K562 (cell line): ENCODE measurements around the gene CLEC2D. TPM values are rescaled to one million over a fixed set of nuclear protein-coding genes. Genes with fewer than 3 reads are reported as not detected.
A peak's percentile ranks its signal among the peaks of the same experiment; 100 is the strongest.

ENCODE experiments used
- CBX3 ChIP-seq, 2 experiments: IDR thresholded peaks; 1 replicate in 1 of 2; 2 replicates in 1 of 2; pipeline ENCODE4 v1.6.1; 2012; ENCODE audit warnings: inconsistent platforms in 2 of 2, low read length in 2 of 2, borderline replicate concordance in 1 of 2, control low read depth in 1 of 2
- CEBPB ChIP-seq: fragments of 450-650 bp; IDR thresholded peaks from 2 replicates; pipeline ENCODE4 v1.6.1; 2016; ENCODE audit warnings: missing genetic modification characterization, missing compliant biosample characterization
- CXXC5 ChIP-seq: fragments of 250-450 bp; sonication (Bioruptor Pico); IDR thresholded peaks from 2 replicates; pipeline ENCODE4 v1.8.0; 2022; ENCODE audit warnings: inconsistent platforms, mild to moderate bottlenecking, moderate library complexity
- GATAD2B ChIP-seq: fragments of 450-650 bp; IDR thresholded peaks from 2 replicates; pipeline ENCODE4 v1.6.1; 2017; ENCODE audit warnings: mild to moderate bottlenecking, borderline replicate concordance
- NFYB ChIP-seq: IDR thresholded peaks from 2 replicates; pipeline ENCODE4 v1.6.1; 2011; ENCODE audit warnings: mild to moderate bottlenecking, moderate library complexity; ENCODE audit not compliant: insufficient read length; ENCODE audit errors: extremely low read depth
- NR2F6 ChIP-seq: fragments of 450-650 bp; formaldehyde crosslinking; IDR thresholded peaks from 2 replicates; pipeline ENCODE4 v1.4.0; 2020; ENCODE audit warnings: mild to moderate bottlenecking
- RFX7 ChIP-seq: fragments of 250-450 bp; sonication (Bioruptor Pico); IDR thresholded peaks from 2 replicates; pipeline ENCODE4 v1.5.1; 2021; ENCODE audit warnings: mild to moderate bottlenecking
- TCF7 ChIP-seq: sonication (generic); IDR thresholded peaks from 2 replicates; pipeline ENCODE4 v1.6.1; 2016; ENCODE audit warnings: antibody characterized with exemption, borderline replicate concordance
- TEAD4 ChIP-seq, 2 experiments: sonication (generic) in 1 of 2; formaldehyde crosslinking in 1 of 2; IDR thresholded peaks; 2 replicates each; pipeline versions ENCODE4 v1.6.1 to v1.8.0; 2012 to 2022; ENCODE audit warnings: borderline replicate concordance in 1 of 2, inconsistent platforms in 1 of 2, low read length in 1 of 2, mild to moderate bottlenecking in 1 of 2, missing genetic modification reagents in 1 of 2
- ZNF217 ChIP-seq: sonication (generic); formaldehyde crosslinking; IDR thresholded peaks from 2 replicates; pipeline ENCODE4 v1.8.0; 2022; ENCODE audit warnings: mild to moderate bottlenecking, missing genetic modification reagents
- polyA plus RNA-seq, 8 experiments: library from polyadenylated mRNA; depleted of rRNA in 4 of 8; stranded (reverse) in 5 of 8; unstranded in 3 of 8; fragments of >200 nt; fragmentation: Nextera tagmentation in 2 of 8; fragmentation: Illumina TruSeq in 1 of 8; extraction: Ambion mirVana in 2 of 8; extraction: Trizol in 1 of 8; gene quantifications; 2 replicates each; pipeline versions ENCODE4 v1.2.1 to v1.2.3, GENCODE V29; 2011 to 2014; ENCODE audit warnings: inconsistent platforms in 1 of 8, missing spikeins in 1 of 8
- total RNA-seq, 7 experiments: library from RNA; depleted of rRNA in 6 of 7; stranded (reverse); fragments of >200 nt in 6 of 7; fragmentation: Illumina TruSeq in 2 of 7; extraction: Trizol in 2 of 7; gene quantifications; 2 replicates each; pipeline versions ENCODE4 v1.2.1 to v1.2.3, GENCODE V29; 2011 to 2021; ENCODE audit warnings: low replicate concordance in 1 of 7
- TF ChIP-seq, protein P1 (sequence below): fragments of 450-650 bp; IDR thresholded peaks from 2 replicates; pipeline ENCODE4 v1.6.1; 2017; ENCODE audit warnings: antibody characterized with exemption, mild to moderate bottlenecking
- TF ChIP-seq, protein P2 (sequence below): fragments of 150-350 bp; conservative IDR thresholded peaks from 2 replicates; pipeline ENCODE4 v1.6.1; 2014; ENCODE audit warnings: low read length
- TF ChIP-seq, protein P3 (sequence below), 3 experiments: fragments of 200-800 bp in 1 of 3; sonication (Bioruptor generic) in 1 of 3; sonication (generic) in 1 of 3; formaldehyde crosslinking in 1 of 3; IDR thresholded peaks; 2 replicates each; pipeline versions ENCODE4 v1.6.1 to v1.8.0; 2016 to 2022; ENCODE audit warnings: mild to moderate bottlenecking in 2 of 3, missing compliant biosample characterization in 2 of 3, missing genetic modification characterization in 2 of 3, missing genetic modification reagents in 1 of 3
- TF ChIP-seq, protein P4 (sequence below): IDR thresholded peaks from 2 replicates; pipeline ENCODE4 v1.6.1; 2011; ENCODE audit warnings: borderline replicate concordance, low read depth, mild to moderate bottlenecking, moderate library complexity, low read length; ENCODE audit not compliant: insufficient read depth, poor library complexity, severe bottlenecking

The CLEC2D gene
- total and polyA plus RNA-seq, 9 of the 15 experiments (the other 6 are each of a cell fraction or from before 2014, with no cell fraction given): 1.4 to 5.0 (median 2.2) TPM

DNA sequence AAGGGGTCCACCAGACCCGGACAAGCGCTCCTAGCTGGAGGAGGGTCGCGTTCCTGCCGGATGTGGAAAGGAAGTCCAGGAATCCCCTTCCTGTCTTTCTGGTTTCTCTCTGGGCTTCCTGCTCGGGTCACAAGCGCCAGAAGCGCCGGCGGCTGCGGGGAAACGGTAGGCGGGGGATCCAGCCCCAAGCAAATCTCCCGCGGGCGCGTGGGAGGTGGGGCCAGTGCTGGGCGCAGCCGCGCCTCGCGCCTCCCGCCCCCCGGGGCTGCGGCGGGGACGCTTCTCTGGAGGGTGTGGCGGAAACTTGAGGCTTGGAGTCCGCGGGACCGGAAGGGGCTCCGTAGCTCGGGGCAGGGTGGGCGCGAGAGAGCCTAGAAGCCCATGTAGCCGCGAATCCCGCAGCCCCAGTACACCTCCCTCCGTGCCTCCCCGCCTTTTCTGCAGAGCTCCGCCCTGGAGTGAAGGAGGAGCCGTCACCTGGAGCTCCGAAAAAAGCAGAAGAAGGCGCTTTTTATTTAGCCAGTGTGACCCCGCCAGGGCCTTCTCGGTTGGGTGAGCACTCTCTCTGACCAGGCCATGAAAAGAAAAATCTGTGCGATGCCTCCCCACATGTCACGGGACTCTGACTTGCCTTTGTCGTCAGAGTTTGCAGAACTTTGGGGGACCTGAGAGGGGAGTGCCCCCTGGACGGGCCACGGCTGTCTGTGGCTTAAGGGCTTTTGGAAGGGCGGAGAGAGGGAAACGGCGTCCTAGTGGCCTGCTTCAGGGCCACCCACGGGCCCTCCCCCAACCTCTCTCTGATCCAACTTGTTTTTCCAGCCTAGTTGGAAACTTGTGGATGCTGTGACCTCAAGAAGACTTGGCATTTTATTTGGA, 21.4 kb upstream of the CLEC2D start (continued):
- TF ChIP-seq, protein P1, sequence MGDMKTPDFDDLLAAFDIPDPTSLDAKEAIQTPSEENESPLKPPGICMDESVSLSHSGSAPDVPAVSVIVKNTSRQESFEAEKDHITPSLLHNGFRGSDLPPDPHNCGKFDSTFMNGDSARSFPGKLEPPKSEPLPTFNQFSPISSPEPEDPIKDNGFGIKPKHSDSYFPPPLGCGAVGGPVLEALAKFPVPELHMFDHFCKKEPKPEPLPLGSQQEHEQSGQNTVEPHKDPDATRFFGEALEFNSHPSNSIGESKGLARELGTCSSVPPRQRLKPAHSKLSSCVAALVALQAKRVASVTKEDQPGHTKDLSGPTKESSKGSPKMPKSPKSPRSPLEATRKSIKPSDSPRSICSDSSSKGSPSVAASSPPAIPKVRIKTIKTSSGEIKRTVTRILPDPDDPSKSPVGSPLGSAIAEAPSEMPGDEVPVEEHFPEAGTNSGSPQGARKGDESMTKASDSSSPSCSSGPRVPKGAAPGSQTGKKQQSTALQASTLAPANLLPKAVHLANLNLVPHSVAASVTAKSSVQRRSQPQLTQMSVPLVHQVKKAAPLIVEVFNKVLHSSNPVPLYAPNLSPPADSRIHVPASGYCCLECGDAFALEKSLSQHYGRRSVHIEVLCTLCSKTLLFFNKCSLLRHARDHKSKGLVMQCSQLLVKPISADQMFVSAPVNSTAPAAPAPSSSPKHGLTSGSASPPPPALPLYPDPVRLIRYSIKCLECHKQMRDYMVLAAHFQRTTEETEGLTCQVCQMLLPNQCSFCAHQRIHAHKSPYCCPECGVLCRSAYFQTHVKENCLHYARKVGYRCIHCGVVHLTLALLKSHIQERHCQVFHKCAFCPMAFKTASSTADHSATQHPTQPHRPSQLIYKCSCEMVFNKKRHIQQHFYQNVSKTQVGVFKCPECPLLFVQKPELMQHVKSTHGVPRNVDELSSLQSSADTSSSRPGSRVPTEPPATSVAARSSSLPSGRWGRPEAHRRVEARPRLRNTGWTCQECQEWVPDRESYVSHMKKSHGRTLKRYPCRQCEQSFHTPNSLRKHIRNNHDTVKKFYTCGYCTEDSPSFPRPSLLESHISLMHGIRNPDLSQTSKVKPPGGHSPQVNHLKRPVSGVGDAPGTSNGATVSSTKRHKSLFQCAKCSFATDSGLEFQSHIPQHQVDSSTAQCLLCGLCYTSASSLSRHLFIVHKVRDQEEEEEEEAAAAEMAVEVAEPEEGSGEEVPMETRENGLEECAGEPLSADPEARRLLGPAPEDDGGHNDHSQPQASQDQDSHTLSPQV: 0 out of 2 replicates have a peak, but pooled peaks have one; percentile 10
- TF ChIP-seq ZNF217 (CRISPR knock-in tag) (no peak), NFYB (no peak), TEAD4 (IDR thresholded peaks at IDR 0.05; ENCODE audit: low read length) (0 out of 2 replicates have a peak, but pooled peaks have one; percentile 3), TEAD4 (CRISPR knock-in tag; IDR thresholded peaks at IDR 0.05; ENCODE audit: borderline replicate concordance) (no peak), NR2F6 (CRISPR knock-in tag) (no peak), TCF7 (no peak), RFX7 (CRISPR knock-in tag) (no peak), CBX3 (IDR thresholded peaks at IDR 0.05; ENCODE audit: borderline replicate concordance in 1 of 2, low read length in 2 of 2) (peak in 1 of 2 experiments; percentile 41; a peak in 1 of 3 replicates), CXXC5 (CRISPR knock-in tag) (peak; percentile 91), GATAD2B (peak; percentile 37; the same call in 1 of the 2 replicates), CEBPB (tag) (no peak)
- TF ChIP-seq, protein P2, sequence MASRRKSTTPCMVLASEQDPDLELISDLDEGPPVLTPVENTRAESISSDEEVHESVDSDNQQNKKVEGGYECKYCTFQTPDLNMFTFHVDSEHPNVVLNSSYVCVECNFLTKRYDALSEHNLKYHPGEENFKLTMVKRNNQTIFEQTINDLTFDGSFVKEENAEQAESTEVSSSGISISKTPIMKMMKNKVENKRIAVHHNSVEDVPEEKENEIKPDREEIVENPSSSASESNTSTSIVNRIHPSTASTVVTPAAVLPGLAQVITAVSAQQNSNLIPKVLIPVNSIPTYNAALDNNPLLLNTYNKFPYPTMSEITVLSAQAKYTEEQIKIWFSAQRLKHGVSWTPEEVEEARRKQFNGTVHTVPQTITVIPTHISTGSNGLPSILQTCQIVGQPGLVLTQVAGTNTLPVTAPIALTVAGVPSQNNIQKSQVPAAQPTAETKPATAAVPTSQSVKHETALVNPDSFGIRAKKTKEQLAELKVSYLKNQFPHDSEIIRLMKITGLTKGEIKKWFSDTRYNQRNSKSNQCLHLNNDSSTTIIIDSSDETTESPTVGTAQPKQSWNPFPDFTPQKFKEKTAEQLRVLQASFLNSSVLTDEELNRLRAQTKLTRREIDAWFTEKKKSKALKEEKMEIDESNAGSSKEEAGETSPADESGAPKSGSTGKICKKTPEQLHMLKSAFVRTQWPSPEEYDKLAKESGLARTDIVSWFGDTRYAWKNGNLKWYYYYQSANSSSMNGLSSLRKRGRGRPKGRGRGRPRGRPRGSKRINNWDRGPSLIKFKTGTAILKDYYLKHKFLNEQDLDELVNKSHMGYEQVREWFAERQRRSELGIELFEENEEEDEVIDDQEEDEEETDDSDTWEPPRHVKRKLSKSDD: no peak
- TF ChIP-seq, protein P3, sequence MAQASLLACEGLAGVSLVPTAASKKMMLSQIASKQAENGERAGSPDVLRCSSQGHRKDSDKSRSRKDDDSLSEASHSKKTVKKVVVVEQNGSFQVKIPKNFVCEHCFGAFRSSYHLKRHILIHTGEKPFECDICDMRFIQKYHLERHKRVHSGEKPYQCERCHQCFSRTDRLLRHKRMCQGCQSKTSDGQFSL (CRISPR knock-in tag; IDR thresholded peaks at IDR 0.05): peak; percentile 94
- TF ChIP-seq, protein P3 (tag; IDR thresholded peaks at IDR 0.05): peak in 1 of 2 experiments; percentile 66; a peak in 1 of 4 replicates
- TF ChIP-seq, protein P4, sequence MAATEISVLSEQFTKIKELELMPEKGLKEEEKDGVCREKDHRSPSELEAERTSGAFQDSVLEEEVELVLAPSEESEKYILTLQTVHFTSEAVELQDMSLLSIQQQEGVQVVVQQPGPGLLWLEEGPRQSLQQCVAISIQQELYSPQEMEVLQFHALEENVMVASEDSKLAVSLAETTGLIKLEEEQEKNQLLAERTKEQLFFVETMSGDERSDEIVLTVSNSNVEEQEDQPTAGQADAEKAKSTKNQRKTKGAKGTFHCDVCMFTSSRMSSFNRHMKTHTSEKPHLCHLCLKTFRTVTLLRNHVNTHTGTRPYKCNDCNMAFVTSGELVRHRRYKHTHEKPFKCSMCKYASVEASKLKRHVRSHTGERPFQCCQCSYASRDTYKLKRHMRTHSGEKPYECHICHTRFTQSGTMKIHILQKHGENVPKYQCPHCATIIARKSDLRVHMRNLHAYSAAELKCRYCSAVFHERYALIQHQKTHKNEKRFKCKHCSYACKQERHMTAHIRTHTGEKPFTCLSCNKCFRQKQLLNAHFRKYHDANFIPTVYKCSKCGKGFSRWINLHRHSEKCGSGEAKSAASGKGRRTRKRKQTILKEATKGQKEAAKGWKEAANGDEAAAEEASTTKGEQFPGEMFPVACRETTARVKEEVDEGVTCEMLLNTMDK: no peak
